Epithelial cell of esophagus (primary cell): ENCODE measurements around the gene HORMAD1.

Experiments
- DNase-seq: peaks from one replicate; pipeline ENCODE4 v3.0.0; 2010; ENCODE audit warnings: low read depth
- H3K4me3 ChIP-seq: 2 replicates; pipeline ENCODE4 v1.5.1; 2011; ENCODE audit warnings: mild to moderate bottlenecking, low read length, control low read depth
- CTCF ChIP-seq: IDR thresholded peaks from 2 replicates; pipeline ENCODE4 v1.5.1; 2011; ENCODE audit warnings: low read depth, mild to moderate bottlenecking, low read length, control low read depth, inconsistent platforms; ENCODE audit not compliant: insufficient read depth; ENCODE audit errors: missing control alignments

Gene HORMAD1

GRCh38 chr1:150686275-150686674 lies 34.4 kb downstream of the HORMAD1 start:
- TF ChIP-seq CTCF: no peak
- no peak overlapping the region for H3K4me3 ChIP-seq
- DNase-seq: no peak

- no peak for DNase-seq
- no peak overlapping the region for H3K4me3 ChIP-seq
- no peak for TF ChIP-seq CTCF
Observed at GRCh38 chr1:150683914-150684313, 36.8 kb downstream of the HORMAD1 start.

GRCh38 chr1:150678988-150679387 lies 41.7 kb downstream of the HORMAD1 start:
- TF ChIP-seq CTCF: no peak
- no peak overlapping the region for H3K4me3 ChIP-seq
- no peak for DNase-seq

- H3K4me3 ChIP-seq: no peak overlapping the region
- no peak for DNase-seq
- TF ChIP-seq CTCF: no peak
Observed at GRCh38 chr1:150674881-150675280, 45.8 kb downstream of the HORMAD1 start.

- H3K4me3 ChIP-seq: no peak overlapping the region
- TF ChIP-seq CTCF: no peak
- DNase-seq: no peak
Observed at GRCh38 chr1:150663321-150663720, 57.4 kb downstream of the HORMAD1 start.

- no peak for DNase-seq
Observed at GRCh38 chr1:150662811-150663210, 57.9 kb downstream of the HORMAD1 start.

More at GRCh38 chr1:150662811-150663210, 57.9 kb downstream of the HORMAD1 start:
- H3K4me3 ChIP-seq: no peak overlapping the region
- TF ChIP-seq CTCF: no peak
